ENCODE data around the gene LRRC32.

Gene LRRC32

GRCh38 chr11:76632492-76632891 is 38.1 kb downstream of the LRRC32 start:
- in situ Hi-C loops (cut with HindIII; ENCODE audit: low sequenced_read_pairs), result no loop called here

GRCh38 chr11:76631566-76632308 is 38.8 kb downstream of the LRRC32 start:
- in situ Hi-C loops (cut with HindIII; ENCODE audit: low sequenced_read_pairs), result no loop called here

GRCh38 chr11:76630600-76631281 is 39.8 kb downstream of the LRRC32 start:
- in situ Hi-C loops (cut with HindIII; ENCODE audit: low sequenced_read_pairs), result no loop called here

- in situ Hi-C loops (cut with HindIII; ENCODE audit: low sequenced_read_pairs), result loop anchor here (5.0 kb wide), 3 partner anchors 38 to 68 kb away; no protein-coding TSS in a partner anchor
Measured at GRCh38 chr11:76629853-76630599, 40.5 kb downstream of the LRRC32 start.

- in situ Hi-C loops (cut with HindIII; ENCODE audit: low sequenced_read_pairs), result loop anchor here (5.0 kb wide), 3 partner anchors 37 to 67 kb away; no protein-coding TSS in a partner anchor
Measured at GRCh38 chr11:76629116-76629852, 41.3 kb downstream of the LRRC32 start.

- in situ Hi-C loops (cut with HindIII; ENCODE audit: low sequenced_read_pairs), result loop anchor here (5.0 kb wide), 3 partner anchors 36 to 66 kb away; no protein-coding TSS in a partner anchor
Measured at GRCh38 chr11:76628408-76628947, 42.1 kb downstream of the LRRC32 start.

GRCh38 chr11:76627606-76628005 is 42.9 kb downstream of the LRRC32 start:
- in situ Hi-C loops (cut with HindIII; ENCODE audit: low sequenced_read_pairs), result loop anchor here (5.0 kb wide), 3 partner anchors 35 to 65 kb away; no protein-coding TSS in a partner anchor

GRCh38 chr11:76626921-76627401 is 43.6 kb downstream of the LRRC32 start:
- in situ Hi-C loops (cut with HindIII; ENCODE audit: low sequenced_read_pairs), result loop anchor here (5.0 kb wide), 3 partner anchors 35 to 65 kb away; no protein-coding TSS in a partner anchor

- in situ Hi-C loops (cut with HindIII; ENCODE audit: low sequenced_read_pairs), result loop anchor here (5.0 kb wide), 3 partner anchors 34 to 64 kb away; no protein-coding TSS in a partner anchor
Measured at GRCh38 chr11:76626266-76626665, 44.3 kb downstream of the LRRC32 start.

GRCh38 chr11:76625472-76626186 is 44.9 kb downstream of the LRRC32 start:
- in situ Hi-C loops (cut with HindIII; ENCODE audit: low sequenced_read_pairs), result loop anchor here (5.0 kb wide), 3 partner anchors 33 to 63 kb away; no protein-coding TSS in a partner anchor

- in situ Hi-C loops (cut with HindIII; ENCODE audit: low sequenced_read_pairs), result loop anchor here (5.0 kb wide), 3 partner anchors 32 to 62 kb away; no protein-coding TSS in a partner anchor
Measured at GRCh38 chr11:76624500-76625379, 45.8 kb downstream of the LRRC32 start.

- in situ Hi-C loops (cut with HindIII; ENCODE audit: low sequenced_read_pairs), result no loop called here
Measured at GRCh38 chr11:76623884-76624419, 46.6 kb downstream of the LRRC32 start.

GRCh38 chr11:76623171-76623883 is 47.2 kb downstream of the LRRC32 start:
- in situ Hi-C loops (cut with HindIII; ENCODE audit: low sequenced_read_pairs), result no loop called here

GRCh38 chr11:76622493-76623094 is 48.0 kb downstream of the LRRC32 start:
- in situ Hi-C loops (cut with HindIII; ENCODE audit: low sequenced_read_pairs), result no loop called here

GRCh38 chr11:76621868-76622267 is 48.7 kb downstream of the LRRC32 start:
- in situ Hi-C loops (cut with HindIII; ENCODE audit: low sequenced_read_pairs), result no loop called here

GRCh38 chr11:76621466-76621865 is 49.1 kb downstream of the LRRC32 start:
- in situ Hi-C loops (cut with HindIII; ENCODE audit: low sequenced_read_pairs), result no loop called here

- in situ Hi-C loops (cut with HindIII; ENCODE audit: low sequenced_read_pairs), result no loop called here
Measured at GRCh38 chr11:76620489-76620888, 50.1 kb downstream of the LRRC32 start.

Measured in endothelial cell of hepatic sinusoid (primary cell).